NCI-H510A (cell line): Measurements from ENCODE around the gene NEK11.

Experiments
- DNase-seq: peaks from one replicate; lab custom pipeline; 2025; lab: John Stamatoyannopoulos, UW

Gene NEK11

GRCh38 chr3:131026321-131027151 is at the start of gene NEK11, which contains the start of gene ASTE1:
NEK11 (plus strand) TSS chr3:131026877; CDS start chr3:131029709, 2,832 bp downstream.
ASTE1 (minus strand) TSS chr3:131026825; CDS start chr3:131025306, 1,519 bp downstream.
- DNase-seq: peak; percentile 81

GRCh38 chr3:130979117-130979516 is 47.6 kb upstream of the NEK11 start:
- DNase-seq: no peak

GRCh38 chr3:130981469-130981868 is 45.2 kb upstream of the NEK11 start:
- no peak for DNase-seq

- no peak for DNase-seq
These were observed 36.4 kb upstream of the NEK11 start for GRCh38 chr3:130990282-130990681.

GRCh38 chr3:130991126-130991525 is 35.6 kb upstream of the NEK11 start:
- no peak for DNase-seq

- no peak for DNase-seq
These were observed 34.3 kb upstream of the NEK11 start for GRCh38 chr3:130992344-130992743.

GRCh38 chr3:130997289-130997688 is 29.4 kb upstream of the NEK11 start:
- no peak for DNase-seq

- no peak for DNase-seq
These were observed 25.6 kb upstream of the NEK11 start for GRCh38 chr3:131001071-131001470.

- no peak for DNase-seq
These were observed 22.1 kb upstream of the NEK11 start for GRCh38 chr3:131004603-131005002.

GRCh38 chr3:131007256-131007655 is 19.4 kb upstream of the NEK11 start:
- no peak for DNase-seq

- no peak for DNase-seq
These were observed 18.9 kb upstream of the NEK11 start for GRCh38 chr3:131007782-131008181.

- no peak for DNase-seq
These were observed 18.4 kb upstream of the NEK11 start for GRCh38 chr3:131008326-131008725.

- DNase-seq: no peak
These were observed 17.0 kb upstream of the NEK11 start for GRCh38 chr3:131009698-131010097.

- DNase-seq: no peak
These were observed 7.7 kb upstream of the NEK11 start for GRCh38 chr3:131018970-131019369.

- DNase-seq: no peak
These were observed 6.5 kb upstream of the NEK11 start for GRCh38 chr3:131020122-131020693.

- DNase-seq: no peak
These were observed 1.1 kb upstream of the NEK11 start for GRCh38 chr3:131025539-131025938.

- DNase-seq: no peak
These were observed 2.2 kb downstream of the NEK11 start for GRCh38 chr3:131028844-131029243.

GRCh38 chr3:131031660-131032059 is 5.0 kb downstream of the NEK11 start:
- no peak for DNase-seq

- DNase-seq: no peak
These were observed 6.9 kb downstream of the NEK11 start for GRCh38 chr3:131033480-131034080.

- DNase-seq: no peak
These were observed 9.6 kb downstream of the NEK11 start for GRCh38 chr3:131036200-131036816.

- DNase-seq: no peak
These were observed 10.3 kb downstream of the NEK11 start for GRCh38 chr3:131036986-131037385.

- DNase-seq: no peak
These were observed 11.6 kb downstream of the NEK11 start for GRCh38 chr3:131038326-131038725.
